Measurements from ENCODE around the gene C1QA.

C1QA gene

GRCh38 chr1:22612671-22613571, 23.5 kb upstream of the C1QA start:
- no peak for DNase-seq

DNA sequence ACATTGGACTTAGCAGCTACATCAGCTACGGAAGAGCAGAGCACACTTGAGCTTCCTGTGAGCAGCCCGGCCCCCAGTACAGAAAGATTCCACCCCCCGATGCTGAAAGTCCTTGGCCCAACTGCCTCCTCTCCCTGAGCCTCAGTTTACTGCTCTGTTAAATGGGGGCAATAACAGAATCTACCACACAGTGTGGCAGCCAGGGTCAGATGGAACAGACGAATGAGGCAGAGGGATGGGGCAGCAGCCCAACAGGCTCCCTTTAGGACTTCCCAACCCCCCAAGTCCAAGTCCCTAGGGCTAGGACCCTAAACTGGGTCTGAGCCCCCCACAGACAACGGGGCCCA, 22.9 kb upstream of the C1QA start:
- no peak for DNase-seq

DNA sequence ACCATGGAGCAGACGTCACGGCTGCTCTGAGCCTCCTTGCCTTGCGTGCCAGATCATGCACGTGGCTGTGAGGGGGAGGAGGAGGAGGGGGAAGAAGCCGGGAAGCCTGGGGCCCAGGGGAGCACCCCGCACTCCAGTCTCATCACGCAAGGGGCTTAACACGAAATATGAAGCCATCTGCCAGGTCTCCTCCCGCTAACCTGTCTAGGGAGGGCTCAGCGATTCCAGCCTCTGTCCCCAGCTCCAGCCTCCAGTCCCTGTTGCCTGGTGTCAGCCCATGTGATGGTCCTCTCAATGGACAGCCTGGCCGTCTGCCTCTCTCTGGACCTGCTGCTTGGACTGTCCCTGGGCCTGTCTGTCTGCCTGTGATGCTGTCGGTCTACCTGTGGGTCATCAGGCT, 22.5 kb upstream of the C1QA start:
- no peak for DNase-seq

DNA sequence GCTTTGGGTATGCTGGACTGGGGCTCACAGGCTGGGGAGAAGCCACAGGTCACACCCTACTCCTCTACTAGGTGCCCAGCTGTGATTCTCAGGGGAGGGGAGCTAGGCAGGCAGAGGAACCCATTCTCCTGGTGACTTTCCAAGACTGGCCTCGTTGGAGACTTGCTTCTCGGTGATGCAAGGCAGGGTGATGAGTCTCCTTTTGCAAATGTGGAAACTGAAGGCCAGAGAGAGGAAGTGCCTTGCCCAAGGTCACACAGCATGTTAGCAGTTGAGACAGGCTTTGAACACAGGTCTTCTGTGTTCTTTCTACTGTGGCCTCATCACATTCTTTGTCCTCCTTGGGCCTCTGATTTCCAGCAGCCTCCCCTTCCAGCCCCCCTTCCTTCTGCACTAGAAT, 20.5 kb upstream of the C1QA start:
- DNase-seq, result no peak

DNA sequence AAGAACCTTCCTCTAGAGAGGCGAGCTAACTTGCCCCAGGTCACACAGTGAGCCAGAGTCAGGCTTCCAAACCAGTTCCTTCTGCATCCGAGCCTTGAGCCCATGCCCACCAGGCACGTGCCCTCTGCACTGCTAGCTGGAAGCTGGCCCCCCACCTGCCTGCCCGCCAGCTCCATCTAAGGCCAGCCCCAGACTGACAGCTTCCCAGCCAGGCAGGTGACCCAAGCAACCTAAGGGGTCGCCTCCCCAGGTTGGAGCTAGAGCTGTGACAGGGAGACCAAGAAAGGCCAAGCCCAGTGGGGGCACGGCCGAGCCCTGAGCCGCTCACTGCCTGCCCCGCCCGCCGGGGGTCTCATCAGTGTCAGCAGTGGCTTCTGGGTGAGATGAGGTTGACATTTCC, 19.9 kb upstream of the C1QA start:
- DNase-seq, result no peak

- no peak for DNase-seq
Measured at GRCh38 chr1:22618056-22618455, 18.4 kb upstream of the C1QA start.

- no peak for DNase-seq
Measured at GRCh38 chr1:22619252-22619651, 17.2 kb upstream of the C1QA start.

GRCh38 chr1:22619798-22620197, 16.6 kb upstream of the C1QA start:
- no peak for DNase-seq

DNA sequence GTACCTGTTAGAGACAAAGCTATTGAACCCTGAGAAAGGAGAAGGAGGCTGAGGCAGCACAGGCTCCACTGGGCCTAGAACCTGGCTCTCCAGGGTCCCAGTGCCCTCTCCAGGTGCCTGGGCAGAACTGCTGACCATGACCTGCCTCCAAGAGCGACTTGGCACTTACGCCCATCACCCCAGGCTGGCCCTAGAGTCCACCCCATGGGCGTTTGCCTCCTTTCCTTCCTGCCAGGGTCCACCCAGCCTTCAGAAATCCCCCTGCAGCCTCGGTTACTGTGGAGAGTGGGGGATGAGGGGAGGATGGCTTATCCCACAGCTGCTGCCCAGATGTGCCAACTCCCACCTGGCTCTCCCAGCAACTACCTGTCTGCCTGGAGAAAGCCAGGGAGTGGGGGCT, 14.7 kb upstream of the C1QA start:
- no peak for DNase-seq

GRCh38 chr1:22625262-22625925, 11.0 kb upstream of the C1QA start:
- no peak for DNase-seq

DNA sequence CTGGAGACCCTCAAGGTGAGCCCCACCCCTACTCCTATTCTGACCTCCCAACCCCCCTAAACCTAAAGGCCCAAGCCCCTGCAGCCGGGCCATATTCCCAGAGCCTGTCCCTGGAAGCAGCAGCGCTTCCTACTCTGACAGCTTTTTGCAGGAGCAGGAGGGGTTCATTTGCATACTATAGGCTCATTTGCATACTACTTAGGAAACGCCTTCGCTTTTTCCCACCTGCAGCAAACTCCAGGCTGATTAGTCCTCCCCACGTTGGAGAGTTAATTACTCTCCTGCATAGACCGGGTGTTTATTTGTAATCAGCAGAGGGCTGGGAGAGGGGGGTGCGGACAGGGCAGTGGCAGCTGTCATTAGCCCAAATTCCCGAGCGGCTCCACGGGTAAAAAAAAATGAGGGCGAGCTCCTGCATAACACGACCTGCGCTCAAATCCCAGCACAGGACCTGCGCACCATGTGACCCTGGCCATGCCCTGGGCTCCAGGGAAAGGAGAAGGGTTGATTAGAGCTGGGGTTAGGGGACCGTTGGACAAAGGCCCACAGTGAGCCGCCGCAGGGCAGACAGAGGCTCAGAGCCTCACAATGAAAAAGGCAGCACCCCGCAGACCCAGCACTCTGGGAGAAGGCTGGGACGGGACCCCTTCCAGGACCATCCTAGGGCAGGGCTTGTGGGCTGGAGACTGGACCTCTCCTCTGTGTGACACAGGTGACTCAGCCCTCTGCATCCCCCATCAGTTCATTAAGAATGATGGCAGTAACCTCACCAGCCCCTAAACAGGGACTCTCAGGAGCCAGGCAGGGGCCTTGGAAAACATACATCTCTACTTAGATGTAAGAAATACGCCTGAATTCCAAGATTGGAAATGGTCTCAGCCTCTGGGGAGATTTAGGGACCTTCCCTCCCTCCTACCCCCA, 9.9 kb upstream of the C1QA start:
- no peak for DNase-seq

DNA sequence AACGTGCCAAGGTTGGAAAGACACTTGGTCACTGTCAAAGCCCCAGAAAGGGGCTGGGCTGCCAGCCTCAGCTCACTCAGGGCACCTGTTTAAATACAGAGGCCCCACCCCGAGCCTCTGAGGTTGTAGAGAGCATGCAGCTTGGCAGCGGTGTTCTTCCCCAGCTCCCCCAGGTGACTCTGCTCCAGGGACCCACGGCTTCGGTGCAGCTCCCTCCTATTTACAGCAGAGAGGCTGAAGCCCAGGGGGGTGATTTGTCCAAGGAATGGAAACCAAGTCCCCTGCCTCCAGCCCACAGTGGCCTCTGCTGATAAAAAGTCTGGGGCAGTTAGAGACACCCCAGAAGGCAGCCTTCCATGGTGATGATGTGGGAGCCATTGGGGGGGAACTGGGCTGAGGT, 9.1 kb upstream of the C1QA start:
- DNase-seq, result no peak

- no peak for DNase-seq
Measured at GRCh38 chr1:22628698-22629444, 7.6 kb upstream of the C1QA start.

DNA sequence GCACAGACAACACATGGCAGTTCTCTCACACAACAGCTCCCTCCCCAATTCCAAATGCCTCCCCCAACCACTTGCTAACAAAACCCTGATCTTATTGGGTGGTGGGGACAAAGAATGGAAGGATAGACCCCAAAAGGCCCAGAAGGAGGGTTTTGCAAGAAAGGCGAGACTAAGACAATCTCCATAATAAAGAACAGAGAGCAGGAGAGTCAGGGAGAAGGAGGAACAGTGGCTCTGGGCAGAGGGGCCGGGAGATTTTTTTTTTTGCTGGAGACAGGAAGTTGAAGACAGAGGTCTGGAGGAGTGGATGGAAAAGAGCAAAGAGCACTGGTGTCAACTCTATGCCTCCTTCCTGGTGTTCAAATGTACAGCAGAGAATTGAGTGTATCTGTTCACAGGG, 6.5 kb upstream of the C1QA start:
- no peak for DNase-seq

- DNase-seq, result no peak
Measured at GRCh38 chr1:22633697-22634463, 2.5 kb upstream of the C1QA start.

GRCh38 chr1:22635436-22635835, 992 bp upstream of the C1QA start:
- DNase-seq, result no peak

GRCh38 chr1:22636927-22637326, 499 bp downstream of the C1QA start:
- DNase-seq, result no peak

DNA sequence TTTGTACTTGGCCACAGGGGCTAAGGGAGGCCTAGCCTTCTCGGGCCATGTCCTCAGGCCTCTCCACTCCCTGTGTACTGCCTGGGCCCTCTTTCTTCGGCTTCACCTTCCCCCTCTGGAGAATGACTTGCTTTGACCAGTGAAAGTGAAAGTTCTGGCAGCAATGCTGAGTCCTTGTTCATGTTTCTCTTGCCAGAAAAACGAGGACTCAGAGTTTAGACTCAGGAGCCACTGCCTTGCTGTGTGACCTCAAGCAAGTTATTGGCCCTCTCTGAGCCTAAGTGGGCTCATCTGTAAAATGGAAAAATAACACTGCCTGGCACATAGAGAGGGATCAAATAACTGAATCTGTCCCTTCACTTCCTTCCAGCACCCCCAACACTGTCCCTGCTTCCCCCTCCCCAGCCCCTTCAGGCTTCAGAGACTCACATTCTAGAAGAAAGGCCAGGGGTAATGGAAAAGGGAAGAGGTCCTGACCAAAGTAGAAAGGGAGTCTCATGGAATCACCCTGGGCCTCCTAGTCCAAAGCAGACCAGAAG, 1.5 kb downstream of the C1QA start:
- no peak for DNase-seq

DNA sequence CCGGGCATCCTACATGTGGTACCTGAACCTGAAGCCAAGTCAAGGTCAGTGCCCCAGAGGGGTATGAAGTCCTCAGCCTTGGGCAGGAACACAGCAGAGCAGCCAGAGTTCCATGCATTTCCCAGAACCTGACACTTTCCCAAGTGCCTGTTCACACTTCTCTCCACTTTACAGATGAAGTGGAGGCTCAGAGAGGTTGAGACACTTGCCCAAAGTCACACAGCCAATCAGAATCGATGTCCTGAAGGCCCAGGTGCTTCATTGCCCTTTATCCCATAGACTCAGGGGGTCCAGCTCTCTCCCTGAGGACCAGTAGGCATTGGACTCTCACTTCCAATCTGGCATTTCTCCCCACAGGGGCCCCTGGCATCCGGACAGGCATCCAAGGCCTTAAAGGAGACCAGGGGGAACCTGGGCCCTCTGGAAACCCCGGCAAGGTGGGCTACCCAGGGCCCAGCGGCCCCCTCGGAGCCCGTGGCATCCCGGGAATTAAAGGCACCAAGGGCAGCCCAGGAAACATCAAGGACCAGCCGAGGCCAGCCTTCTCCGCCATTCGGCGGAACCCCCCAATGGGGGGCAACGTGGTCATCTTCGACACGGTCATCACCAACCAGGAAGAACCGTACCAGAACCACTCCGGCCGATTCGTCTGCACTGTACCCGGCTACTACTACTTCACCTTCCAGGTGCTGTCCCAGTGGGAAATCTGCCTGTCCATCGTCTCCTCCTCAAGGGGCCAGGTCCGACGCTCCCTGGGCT, 2.2 kb downstream of the C1QA start:
- DNase-seq, result no peak

GRCh38 chr1:22639286-22639685, 2.9 kb downstream of the C1QA start:
- no peak for DNase-seq

- DNase-seq, result no peak
Measured at GRCh38 chr1:22641247-22641646, 4.8 kb downstream of the C1QA start.

Measured in effector CD4-positive, alpha-beta T cell (primary cell).